MM.1S (cell line): ENCODE measurements around the gene NEXN.

Experiments used
- DNase-seq: peaks from one replicate; pipeline ENCODE4 v3.0.0-alpha.2; 2015
- H2AFZ ChIP-seq: fragments of 300-600 bp; sonication (generic); 2 replicates; pipeline ENCODE4 v1.6.0; 2016; ENCODE audit warnings: antibody characterized with exemption, low read length
- H3F3A ChIP-seq: fragments of 300-600 bp; sonication (generic); 2 replicates; pipeline ENCODE4 v1.6.1; 2016; ENCODE audit warnings: mild to moderate bottlenecking, antibody characterized with exemption, low read length, moderate library complexity, mixed read lengths; ENCODE audit not compliant: insufficient read depth
- H3K27ac ChIP-seq: fragments of 300-600 bp; sonication (generic); 2 replicates; pipeline ENCODE4 v1.5.1; 2016; ENCODE audit warnings: mild to moderate bottlenecking, low read length
- H3K27me3 ChIP-seq: fragments of 300-600 bp; sonication (generic); replicated peaks from 2 replicates; pipeline ENCODE4 v1.6.0; 2016; ENCODE audit warnings: low read length; ENCODE audit not compliant: insufficient read depth
- H3K36me3 ChIP-seq: fragments of 300-600 bp; sonication (generic); replicated peaks from 2 replicates; pipeline ENCODE4 v1.6.1; 2016; ENCODE audit warnings: mild to moderate bottlenecking, low read length, mixed read lengths; ENCODE audit not compliant: insufficient read depth
- H3K4me1 ChIP-seq: fragments of 300-600 bp; sonication (generic); 2 replicates; pipeline ENCODE4 v1.6.1; 2016; ENCODE audit warnings: low read length, mixed read lengths
- H3K4me2 ChIP-seq: fragments of 300-600 bp; sonication (generic); 2 replicates; pipeline ENCODE4 v1.6.0; 2016; ENCODE audit warnings: low read depth, low read length
- H3K4me3 ChIP-seq: fragments of 300-600 bp; sonication (generic); 2 replicates; pipeline ENCODE4 v1.5.1; 2016; ENCODE audit warnings: low read length, mixed read lengths
- H3K79me2 ChIP-seq: fragments of 300-600 bp; sonication (generic); 2 replicates; pipeline ENCODE4 v1.6.1; 2016; ENCODE audit warnings: mixed run types, low read length, mixed read lengths
- H3K9ac ChIP-seq: fragments of 300-600 bp; sonication (generic); 2 replicates; pipeline ENCODE4 v1.6.1; 2016; ENCODE audit warnings: low read length, mixed read lengths
- H3K9me2 ChIP-seq: fragments of 300-600 bp; sonication (generic); replicated peaks from 2 replicates; pipeline ENCODE4 v1.6.1; 2016; ENCODE audit warnings: mild to moderate bottlenecking, low read length, mixed read lengths; ENCODE audit not compliant: insufficient read depth
- H3K9me3 ChIP-seq: fragments of 300-600 bp; sonication (generic); replicated peaks from 2 replicates; pipeline ENCODE4 v1.6.1; 2016; ENCODE audit warnings: mild to moderate bottlenecking, low read length, mixed read lengths; ENCODE audit not compliant: insufficient read depth
- H4K20me1 ChIP-seq: fragments of 300-600 bp; sonication (generic); 2 replicates; pipeline ENCODE4 v1.6.1; 2016; ENCODE audit warnings: mild to moderate bottlenecking, low read length, moderate library complexity, mixed read lengths; ENCODE audit not compliant: insufficient read depth
- CTCF ChIP-seq: fragments of 300-600 bp; sonication (generic); IDR thresholded peaks from 2 replicates; pipeline ENCODE4 v1.5.1; 2016; ENCODE audit warnings: antibody characterized with exemption, low read length, mixed read lengths
- EZH2 ChIP-seq: fragments of 300-600 bp; sonication (generic); optimal IDR thresholded peaks from 2 replicates; pipeline ENCODE3; 2017; ENCODE audit warnings: low read depth, mild to moderate bottlenecking, antibody characterized with exemption, low read length, mixed read lengths
- EZH2phosphoT487 ChIP-seq: fragments of 300-600 bp; sonication (generic); IDR thresholded peaks from 2 replicates; pipeline ENCODE4 v1.6.1; 2018; ENCODE audit warnings: antibody characterized with exemption, low read length

NEXN gene

GRCh38 chr1:77874804-77875445, 13.5 kb upstream of the NEXN start:
- Histone ChIP-seq H3F3A (no peaks in the 10 kb centered on the region), H3K27me3 (no peaks in the 10 kb centered on the region), H2AFZ (no peak overlapping the region), H3K79me2 (no peaks in the 10 kb centered on the region), H3K9me2 (no peaks in the 10 kb centered on the region), H3K27ac (no peak overlapping the region), H3K9ac (no peak overlapping the region), H4K20me1 (no peaks in the 10 kb centered on the region), H3K4me3 (no peak overlapping the region), H3K36me3 (no peaks in the 10 kb centered on the region), H3K4me1 (no peaks in the 10 kb centered on the region), H3K9me3 (no peaks in the 10 kb centered on the region), H3K4me2 (no peak overlapping the region)
- TF ChIP-seq EZH2phosphoT487 (no peak), CTCF (no peak), EZH2 (no peak)
- DNase-seq: no peak

- Histone ChIP-seq H3K27ac (no peak overlapping the region), H3K4me2 (no peak overlapping the region), H3K9ac (no peak overlapping the region), H3K36me3 (no peaks in the 10 kb centered on the region), H4K20me1 (no peaks in the 10 kb centered on the region), H3K9me3 (no peaks in the 10 kb centered on the region), H3K4me1 (no peaks in the 10 kb centered on the region), H3K79me2 (no peaks in the 10 kb centered on the region), H3K4me3 (no peak overlapping the region), H3F3A (no peaks in the 10 kb centered on the region), H2AFZ (no peak overlapping the region), H3K27me3 (no peaks in the 10 kb centered on the region), H3K9me2 (no peaks in the 10 kb centered on the region)
- TF ChIP-seq CTCF: no peak
- no peak for TF ChIP-seq EZH2phosphoT487
- no peak for TF ChIP-seq EZH2
- no peak for DNase-seq
Measured at GRCh38 chr1:77876884-77877283, 11.5 kb upstream of the NEXN start.

- TF ChIP-seq CTCF (no peak), EZH2 (no peak), EZH2phosphoT487 (no peak)
- Histone ChIP-seq H3K9me3 (no peaks in the 10 kb centered on the region), H3K27ac (no peak overlapping the region), H3K4me1 (no peaks in the 10 kb centered on the region), H3K36me3 (no peaks in the 10 kb centered on the region), H3K4me2 (no peak overlapping the region), H3K9ac (no peak overlapping the region), H3K9me2 (no peaks in the 10 kb centered on the region), H3F3A (no peaks in the 10 kb centered on the region), H4K20me1 (no peaks in the 10 kb centered on the region), H3K79me2 (no peaks in the 10 kb centered on the region), H3K4me3 (no peak overlapping the region), H2AFZ (no peak overlapping the region), H3K27me3 (no peaks in the 10 kb centered on the region)
- no peak for DNase-seq
Measured at GRCh38 chr1:77881061-77881460, 7.4 kb upstream of the NEXN start.
